Muscle of leg (tissue), 11 donors: ENCODE results near the gene PHTF1. TPM values are rescaled to one million over a fixed set of nuclear protein-coding genes. Genes with fewer than 3 reads are reported as not detected.
A peak's percentile ranks its signal among the peaks of the same experiment; 100 is the strongest.
"Not testable (repeated sequence)": the region's sequence is repeated elsewhere in the genome, so short reads cannot be mapped to it uniquely, and the experiment has no call there.

Experiments used
- DNase-seq: peaks from one replicate; pipeline ENCODE4 v3.0.0; 2013
- H3K27ac ChIP-seq: one replicate; pipeline ENCODE4 v1.5.1; 2013; ENCODE audit warnings: mild to moderate bottlenecking, low read length, control low read depth
- H3K27me3 ChIP-seq: one replicate; pipeline ENCODE4 v1.6.1; 2013; ENCODE audit warnings: low read length; ENCODE audit not compliant: control insufficient read depth, insufficient read depth
- H3K36me3 ChIP-seq: one replicate; pipeline ENCODE4 v1.6.1; 2013; ENCODE audit warnings: low read length; ENCODE audit not compliant: control insufficient read depth, insufficient read depth
- H3K4me1 ChIP-seq: one replicate; pipeline ENCODE4 v1.6.1; 2013; ENCODE audit warnings: low read length; ENCODE audit not compliant: control insufficient read depth, insufficient read depth
- H3K4me3 ChIP-seq: one replicate; pipeline ENCODE4 v1.5.1; 2013; ENCODE audit warnings: low read length, control low read depth
- H3K9me3 ChIP-seq: replicated peaks from 2 replicates; pipeline ENCODE4 v1.6.1; 2013; ENCODE audit warnings: low read depth, low read length; ENCODE audit not compliant: control insufficient read depth
- WGBS: methylation state at CpG from one replicate; pipeline ENCODE4 v1.1.5; 2013; ENCODE audit warnings: missing lambda C conversion rate; ENCODE audit not compliant: insufficient coverage; 5-methylcytosine and 5-hydroxymethylcytosine counted together
- polyA plus RNA-seq, 8 donors: library from polyadenylated mRNA; unstranded; fragments of 120-200 nt; gene quantifications; one replicate each; pipeline versions ENCODE4 v1.2.1 to v1.2.3, GENCODE V29; 2013; ENCODE audit warnings: inconsistent platforms in 1 of 8, low replicate concordance in 1 of 8; ENCODE audit not compliant: insufficient read length in 8 of 8, insufficient read depth in 1 of 8
- total RNA-seq: library from RNA; stranded (reverse); fragments of 120-200 nt; gene quantifications from one replicate; pipeline ENCODE4 v1.2.4, GENCODE V29; 2013

PHTF1 gene
- total and polyA plus RNA-seq, 9 donors = 10.1 to 15.9 (median 11.4) TPM

DNA sequence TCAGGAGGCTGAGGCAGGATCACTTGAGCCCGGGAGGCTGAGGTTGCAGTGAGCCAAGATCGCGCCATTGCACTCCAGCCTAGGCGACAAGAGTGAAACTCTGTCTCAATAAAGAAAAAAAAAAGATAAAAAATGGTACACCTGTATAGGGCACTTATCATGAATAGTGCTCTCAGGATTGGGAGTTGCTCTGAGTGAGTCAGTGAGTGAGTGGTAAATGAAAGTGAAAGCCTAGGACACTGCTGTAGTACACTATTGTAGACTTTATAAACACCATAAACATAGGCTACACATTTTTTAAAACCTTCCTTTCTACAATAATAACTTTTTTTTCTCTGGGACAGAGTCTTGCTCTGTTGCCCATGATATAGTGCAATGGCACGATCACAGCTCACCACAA, 16.8 kb downstream of the PHTF1 start:
- H3K27ac ChIP-seq = no peak overlapping the region
- H3K27me3 ChIP-seq = no peaks in the 10 kb centered on the region
- no peak overlapping the region for H3K4me3 ChIP-seq
- H3K36me3 ChIP-seq = peaks cover 2% of the 10 kb centered on the region
- 100% methylated on average over 1 of the region's 5 CpGs for WGBS
- H3K4me1 ChIP-seq = no peaks in the 10 kb centered on the region
- H3K9me3 ChIP-seq = no peaks in the 10 kb centered on the region
- no peak for DNase-seq

- 91% methylated on average over 1 of the region's 2 CpGs for WGBS
- no peaks in the 10 kb centered on the region for H3K4me1 ChIP-seq
- H3K4me3 ChIP-seq = no peak overlapping the region
- no peak for DNase-seq
- no peaks in the 10 kb centered on the region for H3K9me3 ChIP-seq
- peaks cover 4% of the 10 kb centered on the region for H3K36me3 ChIP-seq
- no peaks in the 10 kb centered on the region for H3K27me3 ChIP-seq
- H3K27ac ChIP-seq = no peak overlapping the region
These were observed 24.8 kb downstream of the PHTF1 start for GRCh38 chr1:113734357-113735055.

- H3K4me3 ChIP-seq = no peak overlapping the region
- H3K27ac ChIP-seq = no peak overlapping the region
- H3K4me1 ChIP-seq = no peaks in the 10 kb centered on the region
- no peaks in the 10 kb centered on the region for H3K27me3 ChIP-seq
- 100% methylated on average over 1 of the region's 5 CpGs for WGBS
- DNase-seq = no peak
- H3K9me3 ChIP-seq = no peaks in the 10 kb centered on the region
- peaks cover 4% of the 10 kb centered on the region for H3K36me3 ChIP-seq
These were observed 26.5 kb downstream of the PHTF1 start for GRCh38 chr1:113732802-113733201.

DNA sequence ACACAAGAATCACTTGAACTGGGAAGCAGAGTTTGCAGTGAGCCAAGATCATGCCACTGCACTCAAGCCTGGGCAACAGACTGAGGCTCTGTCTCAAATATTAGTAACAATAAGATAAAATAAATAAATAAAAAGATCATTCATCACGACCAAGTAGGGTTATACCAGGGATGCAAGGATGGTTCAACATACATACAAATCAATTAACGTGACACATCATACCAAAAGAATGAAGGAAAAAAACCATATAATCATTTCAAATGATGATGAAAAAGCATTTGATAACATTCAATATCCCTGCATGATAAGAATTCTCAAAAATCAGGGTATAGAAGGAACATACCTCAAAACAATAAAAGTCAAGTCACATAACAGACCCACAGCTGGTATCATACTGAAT, 38.3 kb downstream of the PHTF1 start:
- no peaks in the 10 kb centered on the region for H3K4me1 ChIP-seq
- no peak overlapping the region for H3K4me3 ChIP-seq
- no peaks in the 10 kb centered on the region for H3K27me3 ChIP-seq
- H3K36me3 ChIP-seq = peaks cover 8% of the 10 kb centered on the region
- H3K9me3 ChIP-seq = peaks cover 7% of the 10 kb centered on the region
- WGBS = no CpG with 5 or more reads among the region's 2 CpGs
- no peak for DNase-seq
- no peak overlapping the region for H3K27ac ChIP-seq

DNA sequence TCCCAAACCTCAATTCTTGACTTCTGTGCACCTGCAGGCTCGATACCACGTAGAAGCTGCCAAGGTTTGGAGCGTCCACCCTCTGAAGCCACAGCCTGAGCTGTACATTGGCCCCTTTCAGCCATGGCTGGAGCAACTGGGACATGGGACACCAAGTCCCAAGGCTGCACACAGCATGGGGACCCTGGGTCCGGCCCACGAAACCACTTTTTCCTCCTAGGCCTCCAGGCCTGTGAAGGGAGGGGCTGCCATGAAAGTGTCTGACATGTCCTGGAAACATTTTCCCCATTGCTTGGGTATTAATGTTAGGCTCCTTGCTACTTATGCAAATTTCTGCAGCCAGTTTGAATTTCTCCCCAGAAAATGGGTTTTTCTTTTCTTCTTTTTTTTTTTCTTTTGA, 40.7 kb downstream of the PHTF1 start:
- not testable (repeated sequence) for H3K27me3 ChIP-seq, H3K27ac ChIP-seq, H3K9me3 ChIP-seq, DNase-seq, H3K4me3 ChIP-seq, H3K4me1 ChIP-seq
- H3K36me3 ChIP-seq = peaks cover 15% of the 10 kb centered on the region
- WGBS = 100% methylated on average over 3 of the region's 5 CpGs

DNA sequence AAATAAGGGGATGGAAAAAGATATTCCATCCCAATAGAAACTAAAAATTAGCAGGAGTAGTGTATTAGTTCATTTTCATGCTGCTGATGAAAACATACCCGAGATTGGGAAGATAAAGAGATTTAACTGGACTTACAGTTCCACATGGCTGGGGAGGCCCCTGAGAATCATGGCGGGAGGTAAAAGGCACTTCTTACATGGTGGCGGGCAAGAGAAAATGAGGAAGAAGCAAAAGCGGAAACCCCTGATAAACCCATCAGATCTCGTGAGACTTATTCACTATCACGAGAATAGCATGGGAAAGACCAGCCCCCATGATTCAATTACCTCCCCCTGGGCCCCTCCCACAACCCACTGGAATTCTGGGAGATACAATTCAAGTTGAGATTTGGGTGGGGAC, 41.8 kb downstream of the PHTF1 start:
- H3K4me3 ChIP-seq, DNase-seq, H3K27me3 ChIP-seq, H3K9me3 ChIP-seq, H3K27ac ChIP-seq, H3K4me1 ChIP-seq: not testable (repeated sequence)
- WGBS = 100% methylated on average over 1 of the region's 6 CpGs
- peaks cover 18% of the 10 kb centered on the region for H3K36me3 ChIP-seq

- peaks cover 4% of the 10 kb centered on the region for H3K9me3 ChIP-seq
- 100% methylated on average over 2 of the region's 3 CpGs for WGBS
- H3K27ac ChIP-seq = no peak overlapping the region
- H3K4me3 ChIP-seq = no peak overlapping the region
- DNase-seq = peak; percentile 3
- H3K27me3 ChIP-seq = no peaks in the 10 kb centered on the region
- no peaks in the 10 kb centered on the region for H3K4me1 ChIP-seq
- H3K36me3 ChIP-seq = peaks cover 18% of the 10 kb centered on the region
These were observed 44.5 kb downstream of the PHTF1 start for GRCh38 chr1:113714606-113715269.

- H3K27me3 ChIP-seq = no peaks in the 10 kb centered on the region
- H3K9me3 ChIP-seq = no peaks in the 10 kb centered on the region
- peaks cover 10% of the 10 kb centered on the region for H3K36me3 ChIP-seq
- no peak for DNase-seq
- no peaks in the 10 kb centered on the region for H3K4me1 ChIP-seq
- H3K4me3 ChIP-seq = no peak overlapping the region
- 73% methylated on average over 2 of the region's 3 CpGs for WGBS
- no peak overlapping the region for H3K27ac ChIP-seq
These were observed 57.9 kb downstream of the PHTF1 start for GRCh38 chr1:113701429-113701828.

- DNase-seq = no peak
- H3K9me3 ChIP-seq = peaks cover 10% of the 10 kb centered on the region
- no peak overlapping the region for H3K4me3 ChIP-seq
- no peaks in the 10 kb centered on the region for H3K4me1 ChIP-seq
- H3K36me3 ChIP-seq = peaks cover 7% of the 10 kb centered on the region
- no peak overlapping the region for H3K27ac ChIP-seq
- H3K27me3 ChIP-seq = no peaks in the 10 kb centered on the region
These were observed 64.4 kb downstream of the PHTF1 start for GRCh38 chr1:113694910-113695309.

GRCh38 chr1:113692824-113693431, 66.4 kb downstream of the PHTF1 start:
- H3K36me3 ChIP-seq = no peaks in the 10 kb centered on the region
- H3K4me1 ChIP-seq = no peaks in the 10 kb centered on the region
- H3K27ac ChIP-seq = no peak overlapping the region
- peaks cover 10% of the 10 kb centered on the region for H3K9me3 ChIP-seq
- no peaks in the 10 kb centered on the region for H3K27me3 ChIP-seq
- WGBS = 96% methylated on average over 4 of the region's 4 CpGs
- DNase-seq = no peak
- no peak overlapping the region for H3K4me3 ChIP-seq
